Trophoblast cell (in vitro differentiated cells and primary cell): ENCODE results near the gene ERG.

Experiments
- DNase-seq, 2 donors: peaks; one replicate each; pipeline ENCODE4 v3.0.0-alpha.2; 2016
- H2AFZ ChIP-seq: 2 replicates; pipeline ENCODE4 v1.6.1; 2013; ENCODE audit warnings: low read length, moderate library complexity, mild to moderate bottlenecking; ENCODE audit not compliant: insufficient read depth, poor library complexity
- H2AK5ac ChIP-seq: 2 replicates; pipeline ENCODE4 v1.6.1; 2013; ENCODE audit warnings: mild to moderate bottlenecking, low read length
- H2BK120ac ChIP-seq: 2 replicates; pipeline ENCODE4 v1.6.1; 2013; ENCODE audit warnings: low read length, mild to moderate bottlenecking, moderate library complexity; ENCODE audit not compliant: insufficient read depth, poor library complexity
- H2BK12ac ChIP-seq: 2 replicates; pipeline ENCODE4 v1.6.1; 2013; ENCODE audit warnings: mild to moderate bottlenecking, low read length, moderate library complexity
- H2BK5ac ChIP-seq: 2 replicates; pipeline ENCODE4 v1.6.1; 2013; ENCODE audit warnings: low read length, low read depth, moderate library complexity, mild to moderate bottlenecking; ENCODE audit not compliant: poor library complexity
- H3K14ac ChIP-seq: 2 replicates; pipeline ENCODE4 v1.6.1; 2013; ENCODE audit warnings: mild to moderate bottlenecking, low read length
- H3K18ac ChIP-seq: 2 replicates; pipeline ENCODE4 v1.6.1; 2013; ENCODE audit warnings: mild to moderate bottlenecking, low read length
- H3K23ac ChIP-seq: 2 replicates; pipeline ENCODE4 v1.6.1; 2013; ENCODE audit warnings: low read length
- H3K27ac ChIP-seq: 2 replicates; pipeline ENCODE4 v1.5.1; 2013; ENCODE audit warnings: low read depth, mild to moderate bottlenecking, inconsistent platforms, low read length, moderate library complexity
- H3K27me3 ChIP-seq: 2 replicates; pipeline ENCODE4 v1.6.1; 2013; ENCODE audit warnings: inconsistent platforms, mild to moderate bottlenecking, low read length, moderate library complexity; ENCODE audit not compliant: insufficient read depth
- H3K36me3 ChIP-seq, 2 experiments: 1 replicate in 1 of 2; 2 replicates in 1 of 2; pipeline ENCODE4 v1.6.1; 2013; ENCODE audit warnings: low read length in 2 of 2, mild to moderate bottlenecking in 2 of 2, moderate library complexity in 1 of 2; ENCODE audit not compliant: insufficient read depth in 2 of 2, control insufficient read depth in 1 of 2
- H3K4ac ChIP-seq: 2 replicates; pipeline ENCODE4 v1.6.1; 2013; ENCODE audit warnings: low read depth, mild to moderate bottlenecking, low read length, moderate library complexity
- H3K4me1 ChIP-seq, 2 experiments: 1 replicate in 1 of 2; 2 replicates in 1 of 2; pipeline ENCODE4 v1.6.1; 2013; ENCODE audit warnings: low read length in 2 of 2, mild to moderate bottlenecking in 2 of 2, moderate library complexity in 1 of 2; ENCODE audit not compliant: insufficient read depth in 2 of 2, control insufficient read depth in 1 of 2
- H3K4me2 ChIP-seq: 2 replicates; pipeline ENCODE4 v1.6.1; 2013; ENCODE audit warnings: inconsistent platforms, mild to moderate bottlenecking, low read length, moderate library complexity
- H3K4me3 ChIP-seq: 2 replicates; pipeline ENCODE4 v1.5.1; 2013; ENCODE audit warnings: mild to moderate bottlenecking, low read depth, low read length, inconsistent platforms
- H3K79me1 ChIP-seq: one replicate; pipeline ENCODE4 v1.6.1; 2013; ENCODE audit warnings: low read length
- H3K79me2 ChIP-seq: 2 replicates; pipeline ENCODE4 v1.6.1; 2013; ENCODE audit warnings: low read length, mild to moderate bottlenecking; ENCODE audit not compliant: control insufficient read depth, insufficient read depth, poor library complexity
- H3K9ac ChIP-seq: 2 replicates; pipeline ENCODE4 v1.6.1; 2013; ENCODE audit warnings: mild to moderate bottlenecking, low read length
- H3K9me3 ChIP-seq: 2 replicates; pipeline ENCODE4 v1.6.1; 2013; ENCODE audit warnings: low read depth, mild to moderate bottlenecking, control low read depth, inconsistent platforms, low read length; ENCODE audit not compliant: insufficient read depth
- H4K12ac ChIP-seq: 2 replicates; pipeline ENCODE4 v1.6.1; 2013; ENCODE audit warnings: low read depth, mild to moderate bottlenecking, low read length, moderate library complexity
- H4K8ac ChIP-seq: 2 replicates; pipeline ENCODE4 v1.6.1; 2013; ENCODE audit warnings: low read depth, mild to moderate bottlenecking, low read length, moderate library complexity
- H4K91ac ChIP-seq: one replicate; pipeline ENCODE4 v1.6.1; 2013; ENCODE audit warnings: low read depth, mild to moderate bottlenecking, low read length, moderate library complexity
- WGBS: extraction: QIAGEN DNeasy Blood & Tissue Kit; methylation state at CpG from one replicate; pipeline ENCODE4 v1.1.7; 2013; ENCODE audit warnings: missing lambda C conversion rate; ENCODE audit not compliant: insufficient read length, insufficient coverage; ENCODE audit errors: extremely low coverage; 5-methylcytosine and 5-hydroxymethylcytosine counted together

Gene ERG

GRCh38 chr21:38467911-38468310, 30.4 kb downstream of the ERG start:
- no peak for DNase-seq
- Histone ChIP-seq H4K91ac (no peak overlapping the region), H3K4me1 (no peaks in the 10 kb centered on the region), H3K27ac (no peak overlapping the region), H3K18ac (no peak overlapping the region), H3K9ac (no peak overlapping the region), H3K4ac (no peak overlapping the region), H2BK120ac (no peak overlapping the region), H2AFZ (no peak overlapping the region), H3K14ac (no peak overlapping the region), H3K79me1 (no peaks in the 10 kb centered on the region), H3K79me2 (no peaks in the 10 kb centered on the region), H4K8ac (no peak overlapping the region), H2AK5ac (no peak overlapping the region), H2BK5ac (no peak overlapping the region), H3K4me2 (no peak overlapping the region), H3K23ac (no peak overlapping the region), H4K12ac (no peak overlapping the region), H3K4me3 (no peak overlapping the region), H3K9me3 (no peaks in the 10 kb centered on the region), H3K36me3 (no peaks in the 10 kb centered on the region), H2BK12ac (no peak overlapping the region), H3K27me3 (no peaks in the 10 kb centered on the region)
- WGBS = no CpG with 5 or more reads among the region's 4 CpGs

GRCh38 chr21:38467374-38467773, 30.9 kb downstream of the ERG start:
- Histone ChIP-seq H4K12ac (no peak overlapping the region), H3K36me3 (no peaks in the 10 kb centered on the region), H2BK12ac (no peak overlapping the region), H2AK5ac (no peak overlapping the region), H3K27me3 (no peaks in the 10 kb centered on the region), H2AFZ (no peak overlapping the region), H3K79me1 (no peaks in the 10 kb centered on the region), H3K23ac (no peak overlapping the region), H3K4ac (no peak overlapping the region), H4K8ac (no peak overlapping the region), H2BK120ac (no peak overlapping the region), H4K91ac (no peak overlapping the region), H3K14ac (no peak overlapping the region), H3K18ac (no peak overlapping the region), H3K4me2 (no peak overlapping the region), H3K9me3 (no peaks in the 10 kb centered on the region), H3K4me1 (no peaks in the 10 kb centered on the region), H3K27ac (no peak overlapping the region), H3K79me2 (no peaks in the 10 kb centered on the region), H3K9ac (no peak overlapping the region), H2BK5ac (no peak overlapping the region), H3K4me3 (no peak overlapping the region)
- no CpG with 5 or more reads among the region's 4 CpGs for WGBS
- no peak for DNase-seq

GRCh38 chr21:38460171-38460742, 38.0 kb downstream of the ERG start:
- no peaks in the 10 kb centered on the region for H3K79me2 ChIP-seq
- no peak overlapping the region for H3K18ac ChIP-seq

GRCh38 chr21:38459490-38459889, 38.8 kb downstream of the ERG start:
- DNase-seq = no peak
- H3K4me3 ChIP-seq = no peak overlapping the region
- peaks cover 1% of the 10 kb centered on the region for H3K9me3 ChIP-seq
- H2BK5ac ChIP-seq = no peak overlapping the region
- no CpG with 5 or more reads among the region's 1 CpG for WGBS
- H3K4me2 ChIP-seq = no peak overlapping the region
- no peak overlapping the region for H4K91ac ChIP-seq
- H3K4ac ChIP-seq = no peak overlapping the region
- no peak overlapping the region for H2AFZ ChIP-seq
- H3K9ac ChIP-seq = no peak overlapping the region
- no peaks in the 10 kb centered on the region for H3K79me1 ChIP-seq
- no peak overlapping the region for H3K27ac ChIP-seq
- no peak overlapping the region for H2BK12ac ChIP-seq
- H4K12ac ChIP-seq = no peak overlapping the region
- H3K18ac ChIP-seq = no peak overlapping the region
- H3K79me2 ChIP-seq = no peaks in the 10 kb centered on the region
- H3K14ac ChIP-seq = no peak overlapping the region
- no peak overlapping the region for H3K23ac ChIP-seq
- H2BK120ac ChIP-seq = no peak overlapping the region
- H3K4me1 ChIP-seq = no peaks in the 10 kb centered on the region
- no peak overlapping the region for H4K8ac ChIP-seq
- no peaks in the 10 kb centered on the region for H3K27me3 ChIP-seq
- no peaks in the 10 kb centered on the region for H3K36me3 ChIP-seq
- H2AK5ac ChIP-seq = no peak overlapping the region

More at GRCh38 chr21:38460171-38460742, 38.0 kb downstream of the ERG start:
- Histone ChIP-seq H3K14ac (no peak overlapping the region), H3K4ac (no peak overlapping the region), H3K79me1 (no peaks in the 10 kb centered on the region), H2BK120ac (no peak overlapping the region), H2BK12ac (no peak overlapping the region), H4K12ac (no peak overlapping the region), H3K36me3 (no peaks in the 10 kb centered on the region), H3K4me3 (no peak overlapping the region), H3K27me3 (no peaks in the 10 kb centered on the region), H3K27ac (no peak overlapping the region), H2BK5ac (no peak overlapping the region), H3K4me2 (no peak overlapping the region), H3K9me3 (peaks cover 1% of the 10 kb centered on the region), H3K23ac (no peak overlapping the region), H3K4me1 (no peaks in the 10 kb centered on the region), H2AFZ (no peak overlapping the region), H4K91ac (no peak overlapping the region), H3K9ac (no peak overlapping the region), H4K8ac (no peak overlapping the region), H2AK5ac (no peak overlapping the region)
- DNase-seq = no peak
- no CpG with 5 or more reads among the region's 6 CpGs for WGBS
